Measurements from ENCODE around the gene CDC7.

The CDC7 gene

GRCh38 chr1:91520942-91521507, 20.4 kb downstream of the CDC7 start:
- TF ChIP-seq CTCF (IDR thresholded peaks at IDR 0.05; ENCODE audit: low read depth, low read length), result no peak
- no peak overlapping the region for H3K4me3 ChIP-seq (ENCODE audit: low read depth, low read length)
- in situ Hi-C loops (cut with HindIII; ENCODE audit: low sequenced_read_pairs), result no loop called here

GRCh38 chr1:91523482-91523881, 22.8 kb downstream of the CDC7 start:
- DNase-seq (ENCODE audit: low read depth, low spot score), result no peak
- no peak for TF ChIP-seq CTCF (IDR thresholded peaks at IDR 0.05; ENCODE audit: low read depth, low read length)
- H3K4me3 ChIP-seq (ENCODE audit: low read depth, low read length), result no peak overlapping the region
- in situ Hi-C loops (cut with HindIII; ENCODE audit: low sequenced_read_pairs), result no loop called here

More at GRCh38 chr1:91520942-91521507, 20.4 kb downstream of the CDC7 start:
- no peak for DNase-seq (ENCODE audit: low read depth, low spot score)

DNA sequence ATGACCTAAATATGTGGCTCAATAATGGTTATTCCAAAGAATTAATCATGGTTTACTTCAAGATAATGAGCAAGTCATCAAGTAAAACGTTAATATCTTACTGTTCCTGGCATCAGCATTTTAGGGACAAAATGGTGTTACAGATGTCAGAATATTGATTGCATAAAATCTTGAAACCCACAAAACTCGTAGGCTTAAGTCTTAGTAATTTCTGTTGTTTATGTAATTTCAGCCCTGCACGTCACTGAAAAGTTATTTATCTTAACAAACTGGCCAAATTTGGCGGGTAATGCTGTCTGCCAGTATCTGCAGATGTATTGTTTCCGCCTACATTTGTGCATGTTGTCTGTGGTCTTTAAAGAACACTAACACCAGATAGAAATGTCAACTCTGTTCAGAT, 25.8 kb downstream of the CDC7 start:
- no peak overlapping the region for H3K4me3 ChIP-seq (ENCODE audit: low read depth, low read length)
- no peak for DNase-seq (ENCODE audit: low read depth, low spot score)
- TF ChIP-seq CTCF (IDR thresholded peaks at IDR 0.05; ENCODE audit: low read depth, low read length), result no peak
- in situ Hi-C loops (cut with HindIII; ENCODE audit: low sequenced_read_pairs), result no loop called here

GRCh38 chr1:91527266-91527765, 26.7 kb downstream of the CDC7 start:
- in situ Hi-C loops (cut with HindIII; ENCODE audit: low sequenced_read_pairs), result no loop called here
- no peak for DNase-seq (ENCODE audit: low read depth, low spot score)
- no peak for TF ChIP-seq CTCF (IDR thresholded peaks at IDR 0.05; ENCODE audit: low read depth, low read length)
- H3K4me3 ChIP-seq (ENCODE audit: low read depth, low read length), result no peak overlapping the region

DNA sequence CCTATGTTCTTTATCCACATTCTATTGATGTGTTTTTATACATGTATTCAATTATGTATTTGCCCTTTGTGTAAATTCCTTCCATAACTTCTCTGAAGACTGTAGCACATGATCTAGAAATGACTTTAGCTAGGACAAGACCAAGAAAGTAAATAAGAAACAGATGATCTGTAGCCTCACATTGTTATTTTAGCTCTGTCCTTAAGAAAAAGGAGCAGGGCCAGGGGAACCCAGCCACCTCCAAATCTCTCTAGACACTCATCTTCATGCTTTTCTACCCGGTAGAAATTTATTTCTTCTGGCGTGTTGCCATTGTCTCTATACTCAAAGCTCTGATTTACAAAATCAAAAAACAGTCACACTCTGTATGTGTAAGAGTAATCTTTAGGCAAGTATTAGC, 27.1 kb downstream of the CDC7 start:
- in situ Hi-C loops (cut with HindIII; ENCODE audit: low sequenced_read_pairs), result no loop called here
- no peak for TF ChIP-seq CTCF (IDR thresholded peaks at IDR 0.05; ENCODE audit: low read depth, low read length)
- no peak overlapping the region for H3K4me3 ChIP-seq (ENCODE audit: low read depth, low read length)
- DNase-seq (ENCODE audit: low read depth, low spot score), result no peak

GRCh38 chr1:91529856-91530255, 29.2 kb downstream of the CDC7 start:
- no peak overlapping the region for H3K4me3 ChIP-seq (ENCODE audit: low read depth, low read length)
- TF ChIP-seq CTCF (IDR thresholded peaks at IDR 0.05; ENCODE audit: low read depth, low read length), result peak; percentile 3
- peak; percentile 33 for DNase-seq (ENCODE audit: low read depth, low spot score)
- in situ Hi-C loops (cut with HindIII; ENCODE audit: low sequenced_read_pairs), result no loop called here

Measured in astrocyte of the spinal cord (primary cell).